A204.1 (cell line): ENCODE results near the gene DPEP2.
"Not testable (repeated sequence)": the region's sequence is repeated elsewhere in the genome, so short reads cannot be mapped to it uniquely, and the experiment has no call there.

ENCODE experiments used
- FAIRE-seq: peaks from 2 replicates; lab custom pipeline; 2012; peaks lifted over from hg19 to GRCh38; lab: Jason Lieb, UNC

The DPEP2 gene

GRCh38 chr16:67998779-67999688 is at the start of gene DPEP2:
Gene DPEP2 (minus strand): TSS chr16:67999484. CDS start chr16:67993212, 6,272 bp downstream.
- FAIRE-seq: not testable (repeated sequence)

- no peak for FAIRE-seq
Observed at GRCh38 chr16:68047987-68048386, 48.7 kb upstream of the DPEP2 start.

- no peak for FAIRE-seq
Observed at GRCh38 chr16:68046106-68046505, 46.8 kb upstream of the DPEP2 start.

GRCh38 chr16:68041783-68042182 is 42.5 kb upstream of the DPEP2 start:
- FAIRE-seq: no peak

- FAIRE-seq: no peak
Observed at GRCh38 chr16:68040506-68041288, 41.4 kb upstream of the DPEP2 start.

GRCh38 chr16:68037841-68038597 is 38.7 kb upstream of the DPEP2 start:
- FAIRE-seq: no peak

- FAIRE-seq: no peak
Observed at GRCh38 chr16:68035227-68035626, 35.9 kb upstream of the DPEP2 start.

GRCh38 chr16:68033101-68033500 is 33.8 kb upstream of the DPEP2 start:
- FAIRE-seq: no peak

- FAIRE-seq: no peak
Observed at GRCh38 chr16:68031951-68032350, 32.7 kb upstream of the DPEP2 start.

- FAIRE-seq: not testable (repeated sequence)
Observed at GRCh38 chr16:68030108-68030507, 30.8 kb upstream of the DPEP2 start.

- no peak for FAIRE-seq
Observed at GRCh38 chr16:68028996-68029395, 29.7 kb upstream of the DPEP2 start.

- no peak for FAIRE-seq
Observed at GRCh38 chr16:68022728-68023537, 23.6 kb upstream of the DPEP2 start, which contains the start of the genes DDX28 and DUS2. Gene DDX28 (minus strand): TSS chr16:68023232. CDS start chr16:68023202, 30 bp downstream. Gene DUS2 (plus strand): TSS chr16:68023284. CDS start chr16:68038024, 14,740 bp downstream.

GRCh38 chr16:68022278-68022727 is 23.0 kb upstream of the DPEP2 start:
- FAIRE-seq: no peak

- no peak for FAIRE-seq
Observed at GRCh38 chr16:68021490-68021889, 22.2 kb upstream of the DPEP2 start.

- no peak for FAIRE-seq
Observed at GRCh38 chr16:68019167-68019680, 19.9 kb upstream of the DPEP2 start.

GRCh38 chr16:68015681-68016080 is 16.4 kb upstream of the DPEP2 start, which contains the start of gene DPEP2NB:
Gene DPEP2NB (minus strand): TSS chr16:68015911. CDS start chr16:68015770, 141 bp downstream.
- no peak for FAIRE-seq

- no peak for FAIRE-seq
Observed at GRCh38 chr16:68013440-68013839, 14.2 kb upstream of the DPEP2 start.

GRCh38 chr16:68009872-68010271 is 10.6 kb upstream of the DPEP2 start:
- not testable (repeated sequence) for FAIRE-seq

- no peak for FAIRE-seq
Observed at GRCh38 chr16:68009157-68009735, 10.0 kb upstream of the DPEP2 start.

GRCh38 chr16:68005786-68006286 is 6.6 kb upstream of the DPEP2 start:
- FAIRE-seq: no peak
